ENCODE results near the gene APH1A. TPM values are rescaled to one million over a fixed set of nuclear protein-coding genes. Genes with fewer than 3 reads are reported as not detected.
"Not testable (repeated sequence)": the region's sequence is repeated elsewhere in the genome, so short reads cannot be mapped to it uniquely, and the experiment has no call there.

Gene APH1A
- polyA plus RNA-seq, 12 donors = 70.7 to 140 (median 106) TPM; not detected in 1

GRCh38 chr1:150235852-150236613 is 32.8 kb downstream of the APH1A start, which contains the start of gene ANP32E:
Gene ANP32E (minus strand): TSS chr1:150236112. CDS start chr1:150235786, 326 bp downstream.
- DNase-seq = peak; percentile 98

GRCh38 chr1:150235294-150235851 is 33.4 kb downstream of the APH1A start:
- DNase-seq = no peak

GRCh38 chr1:150234566-150235293 is 34.1 kb downstream of the APH1A start:
- peak; percentile 86 for DNase-seq

GRCh38 chr1:150234309-150234565 is 34.6 kb downstream of the APH1A start:
- no peak for DNase-seq

DNA sequence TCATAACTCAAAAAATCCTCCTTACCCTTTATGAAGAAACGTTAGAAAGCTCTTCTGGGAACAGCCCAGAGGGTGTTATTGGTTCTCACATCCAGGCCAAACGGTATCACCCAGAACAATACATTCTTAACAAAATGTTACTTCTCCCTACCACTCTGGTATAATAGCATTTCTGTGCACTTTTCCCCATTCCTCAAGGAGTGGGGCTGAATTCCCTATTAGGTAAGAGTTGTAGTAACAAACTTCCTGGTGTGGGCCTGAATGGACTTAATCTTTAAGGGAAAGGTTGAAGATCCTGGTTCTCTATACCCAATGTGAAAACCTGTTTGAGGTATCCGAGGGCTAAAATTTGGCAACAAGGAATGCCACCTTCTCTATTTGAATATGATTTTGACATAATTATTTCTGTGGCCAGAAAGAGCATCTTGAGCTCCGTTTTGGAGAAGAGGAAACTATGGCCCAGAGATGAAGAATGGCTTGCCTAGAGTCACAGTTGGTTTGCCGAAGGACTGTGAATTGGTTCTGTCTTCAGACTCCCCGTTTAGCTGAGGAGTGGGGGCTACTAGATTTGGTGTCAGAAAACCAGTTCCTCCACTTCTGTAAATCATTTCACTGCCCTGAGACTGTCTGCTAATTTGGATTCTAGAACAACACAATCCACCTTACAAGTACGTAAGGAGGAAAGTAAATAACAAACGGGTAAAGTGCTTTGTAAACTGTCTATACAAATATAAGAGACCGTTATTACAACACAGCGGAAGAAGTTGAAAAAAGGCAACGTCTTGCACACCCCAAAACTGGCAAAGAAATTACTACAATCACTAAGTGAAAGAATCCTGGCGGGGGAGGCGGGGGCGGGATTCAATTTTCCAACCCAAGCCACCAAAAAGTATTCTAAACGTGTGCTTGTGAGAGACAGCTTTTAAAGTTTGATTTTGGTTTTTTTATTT is 35.2 kb downstream of the APH1A start:
- no peak for DNase-seq

DNA sequence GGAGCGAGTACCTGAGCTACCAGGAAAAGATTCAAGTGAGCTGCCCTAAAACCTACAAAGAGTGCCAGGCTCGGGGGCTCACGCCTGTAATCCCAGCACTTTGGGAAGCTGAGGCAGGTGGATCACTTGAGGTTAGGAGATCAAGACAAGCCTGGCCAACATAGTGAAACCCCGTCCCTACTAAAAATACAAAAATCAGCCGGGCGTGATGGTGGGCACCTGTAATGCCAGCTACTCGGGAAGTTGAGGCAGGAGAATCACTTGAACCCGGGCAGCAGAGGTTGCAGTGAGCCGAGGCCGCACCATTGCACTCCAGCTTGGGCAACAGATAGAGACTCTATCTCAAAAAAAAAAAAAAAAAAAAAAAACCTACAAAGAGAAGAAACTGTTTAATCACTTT is 35.9 kb downstream of the APH1A start:
- DNase-seq = not testable (repeated sequence)

DNA sequence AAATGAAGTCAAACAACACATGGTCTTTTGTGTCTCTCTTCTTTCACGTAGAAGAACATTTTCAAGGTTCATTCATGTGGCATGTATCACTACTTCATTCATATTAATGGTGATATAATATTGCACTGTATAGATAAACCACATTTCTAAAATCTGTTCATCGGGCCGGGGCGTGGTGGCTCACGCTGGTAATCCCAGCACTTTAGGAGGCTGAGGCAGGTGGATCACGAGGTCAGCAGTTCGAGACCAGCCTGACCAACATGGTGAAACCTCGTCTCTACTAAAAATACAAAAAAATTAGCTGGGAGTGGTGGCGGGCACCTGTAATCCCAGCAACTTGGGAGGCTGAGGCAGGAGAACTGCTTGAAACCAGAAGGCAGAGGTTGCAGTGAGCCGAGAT is 40.6 kb downstream of the APH1A start:
- not testable (repeated sequence) for DNase-seq

DNA sequence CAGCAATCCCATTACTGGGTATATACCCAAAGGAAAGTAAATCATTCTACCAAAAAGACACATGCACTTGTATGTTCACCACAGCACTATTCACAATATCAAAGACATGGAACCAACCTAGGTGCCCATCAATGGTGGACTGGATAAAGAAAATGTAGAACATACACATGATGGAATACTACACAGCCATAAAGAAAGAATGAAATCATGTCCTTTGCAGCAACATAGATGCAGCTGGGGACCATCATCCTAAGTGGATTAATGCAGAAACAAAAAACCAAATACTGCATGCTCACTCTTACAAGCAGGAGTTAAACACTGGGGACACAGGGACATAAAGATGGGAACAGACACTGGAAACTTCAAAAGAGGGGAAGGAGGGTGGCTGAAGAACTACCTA is 41.6 kb downstream of the APH1A start:
- no peak for DNase-seq

- no peak for DNase-seq
Observed at GRCh38 chr1:150226486-150226885, 42.3 kb downstream of the APH1A start.

- no peak for DNase-seq
Observed at GRCh38 chr1:150225546-150225945, 43.3 kb downstream of the APH1A start.

- DNase-seq = no peak
Observed at GRCh38 chr1:150224983-150225382, 43.8 kb downstream of the APH1A start.

DNA sequence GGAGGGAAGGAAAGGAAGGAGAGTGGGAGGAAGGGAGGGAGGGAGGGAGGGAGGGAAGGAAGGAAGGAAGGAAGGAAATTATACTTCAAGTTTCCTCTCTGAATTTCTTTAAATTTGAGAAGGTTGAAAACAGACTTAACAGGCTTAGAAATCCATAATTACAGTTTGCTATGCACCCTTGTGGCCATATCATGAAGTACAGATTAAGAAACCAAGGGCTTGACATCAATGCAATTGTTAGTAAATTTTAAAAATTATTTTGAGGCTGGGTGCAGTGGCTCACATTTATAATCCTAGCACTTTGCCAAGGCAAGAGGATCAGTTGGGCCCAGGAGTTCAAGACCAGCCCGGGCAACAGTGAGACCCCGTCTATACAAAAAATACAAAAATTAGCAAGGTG is 47.3 kb downstream of the APH1A start:
- DNase-seq = no peak

DNA sequence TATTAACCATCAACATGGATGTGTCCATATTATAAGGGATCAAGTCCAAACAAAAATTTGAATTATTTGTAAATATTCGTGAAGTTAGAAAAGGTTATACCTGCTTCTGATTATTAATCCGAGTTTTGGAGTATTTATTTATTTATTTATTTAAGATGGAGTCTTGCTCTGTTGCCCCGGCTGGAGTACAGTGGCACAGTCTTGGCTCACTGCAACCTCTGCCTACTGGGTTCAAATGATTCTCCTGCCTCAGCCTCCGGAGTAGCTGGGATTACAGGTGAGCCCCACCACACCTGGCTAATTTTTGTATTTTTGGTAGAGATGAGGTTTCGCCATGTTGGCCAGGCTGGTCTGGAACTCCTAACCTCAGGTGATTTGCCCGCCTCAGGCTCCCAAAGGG is 53.0 kb downstream of the APH1A start:
- not testable (repeated sequence) for DNase-seq

Other genes with a start within 250 kb of the APH1A start
- 10 to 100 TPM in 11 of 12 donors, not detected in 1; 36.4 to 61.4 (median 49.9) TPM for gene VPS45, start 201.2 kb downstream of the APH1A start, polyA plus RNA-seq (ENCODE audit: insufficient read length in 12 of 12)
- gene PLEKHO1, start 119.1 kb downstream of the APH1A start, polyA plus RNA-seq (ENCODE audit: insufficient read length in 12 of 12) = 100 to 1,000 TPM in 1 of 12 donors, 10 to 100 TPM in 10, not detected in 1; 57.3 to 102 (median 84.3) TPM
- gene ANP32E, start 32.9 kb downstream of the APH1A start, polyA plus RNA-seq (ENCODE audit: insufficient read length in 12 of 12) = 10 to 100 TPM in 11 of 12 donors, not detected in 1; 37.3 to 90.5 (median 50.1) TPM
- gene CA14, start 11.2 kb downstream of the APH1A start, polyA plus RNA-seq (ENCODE audit: insufficient read length in 12 of 12) = 1 to 10 TPM in 10 of 12 donors, not detected in 2; 2.0 to 9.6 (median 6.4) TPM
- 10 to 100 TPM in 10 of 12 donors, not detected in 2; 26.8 to 50.4 (median 40.8) TPM for gene C1orf54, start 3.8 kb upstream of the APH1A start, polyA plus RNA-seq (ENCODE audit: insufficient read length in 12 of 12)
- 1 to 10 TPM in 10 of 12 donors, not detected in 2; 1.8 to 6.4 (median 3.6) TPM for gene CIART, start 13.5 kb upstream of the APH1A start, polyA plus RNA-seq (ENCODE audit: insufficient read length in 12 of 12)
- gene MRPS21, start 24.8 kb upstream of the APH1A start, polyA plus RNA-seq (ENCODE audit: insufficient read length in 12 of 12) = 10 to 100 TPM in 11 of 12 donors, not detected in 1; 35.6 to 62.4 (median 47.4) TPM
- gene PRPF3, start 52.5 kb upstream of the APH1A start, polyA plus RNA-seq (ENCODE audit: insufficient read length in 12 of 12) = 10 to 100 TPM in 11 of 12 donors, not detected in 1; 31.8 to 80.2 (median 50.3) TPM
- 100 to 1,000 TPM in 1 of 12 donors, 10 to 100 TPM in 11; 25.9 to 181 (median 27.8) TPM for gene RPRD2, start 95.1 kb upstream of the APH1A start, polyA plus RNA-seq (ENCODE audit: insufficient read length in 12 of 12)
- gene TARS2, start 218.4 kb upstream of the APH1A start, polyA plus RNA-seq (ENCODE audit: insufficient read length in 12 of 12) = 10 to 100 TPM in 11 of 12 donors, not detected in 1; 13.1 to 25.8 (median 20.4) TPM
- gene ECM1, start 239.1 kb upstream of the APH1A start, polyA plus RNA-seq (ENCODE audit: insufficient read length in 12 of 12) = 10 to 100 TPM in 2 of 12 donors, 1 to 10 TPM in 9, not detected in 1; 2.9 to 26.5 (median 4.4) TPM
- 1 to 10 TPM in 5 of 12 donors, under 1 TPM in 4, not detected in 3; 0.40 to 2.0 (median 1.2) TPM for gene FALEC, start 246.7 kb upstream of the APH1A start, polyA plus RNA-seq (ENCODE audit: insufficient read length in 12 of 12)

Data from muscle of arm (tissue), 12 donors.